Ecto neural progenitor cell (in vitro differentiated cells): ENCODE results near the gene AHSA1.
A peak's percentile ranks its signal among the peaks of the same experiment; 100 is the strongest.

Source experiments
- DNase-seq: peaks from one replicate; pipeline ENCODE4 v3.0.0-alpha.2; 2018; ENCODE audit warnings: low spot score

AHSA1 gene

GRCh38 chr14:77473921-77474320 lies 16.0 kb downstream of the AHSA1 start:
- no peak for DNase-seq

GRCh38 chr14:77474479-77475177 lies 16.7 kb downstream of the AHSA1 start:
- no peak for DNase-seq

- no peak for DNase-seq
Observed at GRCh38 chr14:77475432-77476115, 17.7 kb downstream of the AHSA1 start.

GRCh38 chr14:77478029-77478428 lies 20.1 kb downstream of the AHSA1 start:
- DNase-seq = no peak

- no peak for DNase-seq
Observed at GRCh38 chr14:77478796-77479195, 20.9 kb downstream of the AHSA1 start.

GRCh38 chr14:77482422-77482821 lies 24.5 kb downstream of the AHSA1 start:
- no peak for DNase-seq

GRCh38 chr14:77485256-77485655 lies 27.4 kb downstream of the AHSA1 start:
- no peak for DNase-seq

GRCh38 chr14:77485901-77486678 lies 28.2 kb downstream of the AHSA1 start:
- no peak for DNase-seq

GRCh38 chr14:77488558-77488957 lies 30.7 kb downstream of the AHSA1 start:
- no peak for DNase-seq

- DNase-seq = no peak
Observed at GRCh38 chr14:77489041-77489440, 31.1 kb downstream of the AHSA1 start.

GRCh38 chr14:77490347-77490986 lies 32.6 kb downstream of the AHSA1 start:
- DNase-seq = no peak

- DNase-seq = no peak
Observed at GRCh38 chr14:77491056-77491455, 33.2 kb downstream of the AHSA1 start.

- no peak for DNase-seq
Observed at GRCh38 chr14:77495334-77495733, 37.4 kb downstream of the AHSA1 start.

GRCh38 chr14:77498120-77498979 lies 40.5 kb downstream of the AHSA1 start, which contains the start of gene ISM2:
ISM2 (minus strand) TSS chr14:77498816; CDS start chr14:77498793, 23 bp downstream.
- peak; percentile 76 for DNase-seq

- DNase-seq = peak; percentile 71
Observed at GRCh38 chr14:77498984-77499527, 41.2 kb downstream of the AHSA1 start.

- no peak for DNase-seq
Observed at GRCh38 chr14:77502109-77502782, 44.4 kb downstream of the AHSA1 start.

- no peak for DNase-seq
Observed at GRCh38 chr14:77503138-77503537, 45.2 kb downstream of the AHSA1 start.

GRCh38 chr14:77505031-77505430 lies 47.1 kb downstream of the AHSA1 start:
- no peak for DNase-seq

GRCh38 chr14:77507762-77508161 lies 49.9 kb downstream of the AHSA1 start:
- DNase-seq = no peak

- DNase-seq = no peak
Observed at GRCh38 chr14:77508249-77508648, 50.4 kb downstream of the AHSA1 start.
